ENCODE measurements around the gene CPNE1.
A peak's percentile ranks its signal among the peaks of the same experiment; 100 is the strongest.

The CPNE1 gene

GRCh38 chr20:35598476-35598875, 66.2 kb downstream of the CPNE1 start:
- DNase-seq: peak; percentile 39

GRCh38 chr20:35597186-35597585, 67.5 kb downstream of the CPNE1 start:
- DNase-seq: no peak

- peak; percentile 84 for DNase-seq
Observed at GRCh38 chr20:35595901-35596300, 68.8 kb downstream of the CPNE1 start.

- peak; percentile 33 for DNase-seq
Observed at GRCh38 chr20:35595456-35595855, 69.2 kb downstream of the CPNE1 start.

- DNase-seq: peak; percentile 86
Observed at GRCh38 chr20:35592339-35592974, 72.2 kb downstream of the CPNE1 start.

- no peak for DNase-seq
Observed at GRCh38 chr20:35588397-35588796, 76.3 kb downstream of the CPNE1 start.

GRCh38 chr20:35587436-35587835, 77.3 kb downstream of the CPNE1 start:
- no peak for DNase-seq

GRCh38 chr20:35586751-35587425, 77.8 kb downstream of the CPNE1 start:
- no peak for DNase-seq

GRCh38 chr20:35583636-35584560, 80.8 kb downstream of the CPNE1 start:
- no peak for DNase-seq

GRCh38 chr20:35582741-35583404, 81.8 kb downstream of the CPNE1 start:
- no peak for DNase-seq

- no peak for DNase-seq
Observed at GRCh38 chr20:35582131-35582530, 82.6 kb downstream of the CPNE1 start.

GRCh38 chr20:35579196-35579595, 85.5 kb downstream of the CPNE1 start:
- DNase-seq: no peak

- no peak for DNase-seq
Observed at GRCh38 chr20:35578469-35578868, 86.2 kb downstream of the CPNE1 start.

- DNase-seq: no peak
Observed at GRCh38 chr20:35576816-35577215, 87.9 kb downstream of the CPNE1 start.

Data from RPMI8226 (cell line).